Measurements from ENCODE around the gene ABCD4. TPM values are rescaled to one million over a fixed set of nuclear protein-coding genes. Genes with fewer than 3 reads are reported as not detected.

The ABCD4 gene
- total RNA-seq (2022; extraction: Qiagen RNA extraction; ENCODE audit: low read depth): 23.6 to 39.5 TPM (median 33.9 TPM) in 5 replicates

DNA sequence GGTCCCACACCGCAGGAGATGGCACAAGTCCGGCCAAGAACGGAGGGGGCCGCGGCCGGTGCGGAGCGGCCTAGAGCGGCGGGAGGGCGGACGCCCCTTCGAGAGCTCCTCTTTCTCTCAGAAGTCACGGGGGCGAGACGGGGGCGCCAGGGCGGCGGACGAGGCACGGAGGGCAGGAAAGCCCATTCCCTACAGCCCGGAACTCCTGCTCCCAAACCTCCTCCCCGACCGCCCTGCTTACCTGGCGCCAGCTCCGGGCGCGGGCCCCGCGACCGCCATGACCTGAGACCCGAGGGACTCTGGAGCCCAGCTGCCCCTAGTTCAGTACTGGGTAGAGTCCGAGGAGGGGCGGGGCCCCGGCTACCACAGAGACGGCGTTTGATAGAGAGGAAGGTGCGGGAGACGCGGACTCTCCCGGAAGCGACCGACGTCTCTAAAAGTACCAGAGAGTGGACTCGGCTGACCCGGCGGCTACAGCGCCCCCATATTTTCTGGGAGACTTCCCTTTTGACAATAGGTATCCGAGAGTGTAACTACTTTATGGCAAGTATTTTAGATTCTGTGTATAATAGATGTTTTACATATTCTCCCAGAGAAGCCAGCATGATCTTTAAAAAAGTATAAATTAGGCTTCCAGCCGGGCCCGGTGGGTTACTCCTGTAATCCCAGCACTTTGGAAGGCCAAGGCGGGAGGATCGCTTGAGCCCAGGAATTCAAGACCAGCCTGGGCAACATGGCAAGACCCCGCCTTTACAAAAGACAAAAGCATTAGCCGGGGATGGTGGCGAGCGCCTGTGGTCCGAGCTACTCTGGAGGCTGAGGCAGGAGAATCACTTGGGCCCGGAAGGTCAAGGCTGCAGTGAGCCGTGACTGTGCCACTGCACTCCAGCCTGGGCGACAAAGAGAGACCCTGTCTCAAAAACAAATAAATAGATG is at the start of gene ABCD4:
TSS of gene ABCD4 (minus strand) at position 301 of the 936 bp plus-strand sequence. CDS start at position 279, 22 bp downstream.

DNA sequence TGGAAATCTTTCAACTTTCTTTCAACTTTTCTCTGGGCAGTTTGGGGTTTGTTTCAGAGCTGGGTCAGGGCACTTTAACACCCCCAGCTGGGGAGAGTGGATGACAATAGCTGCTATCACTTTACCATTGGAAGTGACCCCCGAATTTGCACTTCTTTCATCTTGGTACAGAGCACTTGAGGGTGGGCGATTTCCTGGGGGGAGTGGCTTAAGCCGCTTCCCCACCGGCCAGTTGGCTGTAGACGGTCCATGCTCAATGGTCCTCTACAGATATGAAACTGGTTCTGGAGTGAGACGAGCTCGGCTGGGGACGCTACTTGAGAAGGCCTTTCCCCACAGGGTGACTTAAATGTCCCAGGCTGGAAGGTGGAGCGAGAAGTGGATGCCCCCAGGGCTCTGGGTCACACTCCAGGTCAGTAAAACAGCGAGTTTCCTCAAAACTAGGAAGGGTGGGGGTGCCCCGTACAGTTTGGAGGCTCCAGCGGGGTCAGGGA is 45.6 kb upstream of the ABCD4 start, which contains the start of gene VRTN:
TSS of gene VRTN (plus strand) at position 231 of the 494 bp plus-strand sequence. CDS start 8,313 bp downstream, outside the sequence.

DNA sequence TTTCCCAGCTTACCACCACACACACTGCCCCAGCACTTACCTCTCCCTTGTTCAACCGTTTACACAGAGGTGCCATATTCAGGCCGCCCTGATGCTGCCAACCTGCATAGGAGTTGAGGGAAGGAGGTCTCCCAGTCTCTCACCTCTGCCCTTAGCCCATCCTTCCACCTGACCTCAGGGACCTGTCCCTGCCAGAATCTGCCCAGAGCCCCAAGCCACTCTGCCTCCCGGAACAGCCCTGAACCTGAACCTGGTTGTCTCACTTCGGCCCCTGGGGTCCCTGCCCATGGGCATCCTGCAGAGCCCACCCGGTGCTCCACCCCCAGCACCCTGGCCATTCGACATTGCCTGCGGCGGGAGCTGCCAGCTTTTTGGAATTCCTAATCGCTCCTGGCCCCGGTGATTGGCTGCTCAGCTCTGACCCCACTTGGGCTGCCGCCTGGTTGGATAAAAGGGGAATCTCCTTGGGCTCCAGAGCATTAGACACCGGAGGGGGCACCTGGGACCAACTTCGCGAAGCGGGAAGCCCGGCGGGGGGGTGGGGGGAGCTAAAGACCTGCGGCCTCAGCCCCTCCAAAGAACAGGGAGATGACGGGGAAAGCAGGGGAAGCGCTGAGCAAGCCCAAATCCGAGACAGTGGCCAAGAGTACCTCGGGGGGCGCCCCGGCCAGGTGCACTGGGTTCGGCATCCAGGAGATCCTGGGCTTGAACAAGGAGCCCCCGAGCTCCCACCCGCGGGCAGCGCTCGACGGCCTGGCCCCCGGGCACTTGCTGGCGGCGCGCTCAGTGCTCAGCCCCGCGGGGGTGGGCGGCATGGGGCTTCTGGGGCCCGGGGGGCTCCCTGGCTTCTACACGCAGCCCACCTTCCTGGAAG is 63.5 kb downstream of the ABCD4 start, which contains the start of gene VSX2:
TSS of gene VSX2 (plus strand) at position 476 of the 874 bp plus-strand sequence. CDS start at position 589, 113 bp downstream.

Other genes with a start within 250 kb of the ABCD4 start
- 1.6 to 2.4 TPM (median 2.1 TPM) in 5 replicates for gene ALDH6A1, start 218.5 kb downstream of the ABCD4 start, total RNA-seq (2022; extraction: Qiagen RNA extraction; ENCODE audit: low read depth)
- 3.0 to 5.7 TPM (median 4.8 TPM) in 5 replicates for gene LIN52, start 218.0 kb downstream of the ABCD4 start, total RNA-seq (2022; extraction: Qiagen RNA extraction; ENCODE audit: low read depth)
- not detected in 5 replicates for gene VSX2, start 63.5 kb downstream of the ABCD4 start, total RNA-seq (2022; extraction: Qiagen RNA extraction; ENCODE audit: low read depth)
- not detected in 5 replicates for gene VRTN, start 45.5 kb upstream of the ABCD4 start, total RNA-seq (2022; extraction: Qiagen RNA extraction; ENCODE audit: low read depth)
- not detected in 5 replicates for gene SYNDIG1L, start 123.3 kb upstream of the ABCD4 start, total RNA-seq (2022; extraction: Qiagen RNA extraction; ENCODE audit: low read depth)
- 214 to 262 TPM (median 229 TPM) in 5 replicates for gene NPC2, start 190.4 kb upstream of the ABCD4 start, total RNA-seq (2022; extraction: Qiagen RNA extraction; ENCODE audit: low read depth)
- gene ISCA2, start 190.8 kb upstream of the ABCD4 start, total RNA-seq (2022; extraction: Qiagen RNA extraction; ENCODE audit: low read depth): 34.6 to 44.6 TPM (median 38.4 TPM) in 5 replicates